HG03354 (cell line): Measurements from ENCODE around the gene PPIH.
"Not testable (repeated sequence)": the region's sequence is repeated elsewhere in the genome, so short reads cannot be mapped to it uniquely, and the experiment has no call there.

Source experiments
- ATAC-seq: cut with Tn5 transposase; IDR thresholded peaks from one replicate; pipeline ENCODE4 v1.9.1; 2021; ENCODE audit warnings: mild to moderate bottlenecking; ENCODE audit not compliant: unreplicated experiment, poor library complexity, severe bottlenecking

Gene PPIH

DNA sequence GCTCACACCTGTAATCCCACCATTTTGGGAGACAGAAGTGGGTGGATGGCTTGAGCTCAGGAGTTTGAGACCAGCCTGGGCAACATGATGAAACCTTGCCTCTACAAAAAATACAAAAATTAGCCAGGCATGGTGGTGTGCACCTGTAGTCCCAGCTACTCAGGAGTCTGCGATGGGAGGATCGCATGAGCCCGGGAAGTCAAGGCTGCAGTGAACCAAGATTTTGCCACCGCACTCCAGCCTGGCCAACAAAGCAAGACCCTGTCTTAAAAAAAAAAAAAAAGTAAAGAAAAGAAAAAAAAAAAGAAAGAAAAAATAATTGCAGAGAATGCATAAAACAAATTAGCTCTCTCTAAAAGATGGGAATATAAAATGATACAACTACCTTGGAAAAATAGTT, 67.6 kb downstream of the PPIH start:
- not testable (repeated sequence) for ATAC-seq
